ENCODE measurements around the gene CLDN22. TPM values are rescaled to one million over a fixed set of nuclear protein-coding genes. Genes with fewer than 3 reads are reported as not detected.

CLDN22 gene
- polyA plus RNA-seq, 1 of the 3 experiments (the other 2 are of a cell fraction), result 0.05 TPM

Other genes starting within 250 kb of the CLDN22 start
- gene WWC2, start 221.0 kb downstream of the CLDN22 start, polyA plus RNA-seq (2012; rRNA removed), result 18.4 and 19.0 TPM in 2 replicates
- not detected in 2 replicates for gene CLDN24, start 2.1 kb upstream of the CLDN22 start, polyA plus RNA-seq (2012; rRNA removed)
- 8.3 and 10.6 TPM in 2 replicates for gene CDKN2AIP, start 124.4 kb upstream of the CLDN22 start, polyA plus RNA-seq (2012; rRNA removed)
- 14.1 and 15.1 TPM in 2 replicates for gene ING2, start 184.8 kb upstream of the CLDN22 start, polyA plus RNA-seq (2012; rRNA removed)